HepG2 (cell line): ENCODE measurements around the gene DNALI1. TPM values are rescaled to one million over a fixed set of nuclear protein-coding genes. Genes with fewer than 3 reads are reported as not detected.

Source experiments
- ATAC-seq: fragments of 200-7000 bp; cut with Tn5 transposase; 3 replicates; pipeline ENCODE4 v1.9.1; 2020; ENCODE audit warnings: mild to moderate bottlenecking, moderate library complexity
- BruUV-seq: library from RNA; stranded (reverse); fragments of 400-500 nt; replicated peaks from 2 replicates; lab custom pipeline; 2021; lab: Mats Ljungman, UMichigan
- CTCF ChIA-PET: fragments of 300-600 bp; formaldehyde crosslinking; extraction: SDS; loops from one replicate; lab custom pipeline; 2021; ENCODE audit warnings: low total read pairs, inconsistent platforms, low intra/inter-chr PET ratio; lab: Yijun Ruan, JAX
- POLR2A ChIA-PET: fragments of 350-600 bp; sonication (Branson Sonifier 250); formaldehyde crosslinking; loops from one replicate; lab custom pipeline; 2020; ENCODE audit warnings: antibody characterized with exemption, inconsistent platforms; lab: Yijun Ruan, JAX
- DNase-seq: peaks from one replicate; pipeline ENCODE4 v3.0.0-alpha.2; 2015; ENCODE audit warnings: low spot score
- FAIRE-seq: peaks from 3 replicates; lab custom pipeline; 2011; peaks lifted over from hg19 to GRCh38; lab: Jason Lieb, UNC
- H2AFZ ChIP-seq: one replicate; pipeline ENCODE4 v1.6.1; 2011; ENCODE audit warnings: low read length, inconsistent platforms
- H3K27ac ChIP-seq: fragments of 300-600 bp; 3 replicates; pipeline ENCODE4 v1.8.0; 2011; ENCODE audit warnings: mixed run types, mild to moderate bottlenecking, mixed read lengths, low read length, inconsistent platforms; ENCODE audit not compliant: insufficient read depth; ENCODE audit errors: extremely low read length
- H3K27me3 ChIP-seq, 2 experiments: fragments of 200-600 bp in 1 of 2; 2 replicates in 1 of 2; 3 replicates in 1 of 2; pipeline versions ENCODE4 v1.6.0 to v1.8.0; 2011; ENCODE audit warnings: low read length in 2 of 2, mild to moderate bottlenecking in 2 of 2, moderate library complexity in 2 of 2, inconsistent platforms in 1 of 2; ENCODE audit not compliant: insufficient read depth in 2 of 2, control insufficient read depth in 1 of 2
- H3K36me3 ChIP-seq, 2 experiments: fragments of 200-600 bp in 1 of 2; replicated peaks in 1 of 2; 2 replicates in 1 of 2; 3 replicates in 1 of 2; pipeline versions ENCODE4 v1.5.1 to v1.8.0; 2011; ENCODE audit warnings: low read length in 2 of 2, inconsistent platforms in 1 of 2; ENCODE audit not compliant: insufficient read depth in 2 of 2, control insufficient read depth in 1 of 2
- H3K4me1 ChIP-seq: 2 replicates; pipeline ENCODE4 v1.5.1; 2012; ENCODE audit warnings: low read length, inconsistent platforms; ENCODE audit not compliant: insufficient read depth
- H3K4me2 ChIP-seq: 2 replicates; pipeline ENCODE4 v1.6.0; 2011; ENCODE audit warnings: low read depth, low read length, inconsistent platforms
- H3K4me3 ChIP-seq, 3 experiments: fragments of 200-600 bp in 1 of 3; sonication (generic), shearing (Covaris generic) in 1 of 3; replicated peaks in 1 of 3; 2 replicates each; pipeline ENCODE4 v1.5.1; 2011 to 2016; ENCODE audit warnings: low read length in 3 of 3, inconsistent platforms in 2 of 3, low read depth in 2 of 3, mild to moderate bottlenecking in 2 of 3, control low read depth in 1 of 3, mixed read lengths in 1 of 3; ENCODE audit not compliant: insufficient read depth in 1 of 3
- H3K79me2 ChIP-seq: one replicate; pipeline ENCODE4 v1.6.1; 2011; ENCODE audit warnings: low read length, inconsistent platforms; ENCODE audit not compliant: insufficient read depth
- H3K9ac ChIP-seq: 2 replicates; pipeline ENCODE4 v1.6.0; 2011; ENCODE audit warnings: mild to moderate bottlenecking, low read depth, low read length, inconsistent platforms; ENCODE audit not compliant: insufficient read depth
- H3K9me3 ChIP-seq: 2 replicates; pipeline ENCODE4 v1.5.1; 2012; ENCODE audit warnings: mild to moderate bottlenecking, low read length
- H4K20me1 ChIP-seq: 2 replicates; pipeline ENCODE4 v1.6.0; 2011; ENCODE audit warnings: inconsistent platforms, mild to moderate bottlenecking, low read length, moderate library complexity; ENCODE audit not compliant: insufficient read depth
- GATAD2A ChIP-seq: IDR thresholded peaks from 2 replicates; pipeline ENCODE4 v1.6.1; 2016
- ZNF572 ChIP-seq: sonication (generic); formaldehyde crosslinking; IDR thresholded peaks from 2 replicates; pipeline ENCODE4 v1.5.1; 2020; ENCODE audit warnings: mild to moderate bottlenecking, missing genetic modification reagents
- WGBS: methylation state at CpG from one replicate; pipeline ENCODE4 v1.1.6; 2017; ENCODE audit warnings: low lambda C conversion rate; 5-methylcytosine and 5-hydroxymethylcytosine counted together
- in situ Hi-C: cut with HindIII; loops from 2 replicates; pipeline ENCODE4 v1.10.0; 2017; ENCODE audit warnings: low pct_unique_long_range_greater_than_20kb; ENCODE audit not compliant: extremely low pct_ligation_motif_present
- intact Hi-C: fragments of 100-400 bp; cut with micrococcal nuclease; formaldehyde crosslinking; loops from one replicate; pipeline ENCODE4 v1.10.0; 2022; ENCODE audit not compliant: unreplicated experiment
- polyA plus RNA-seq, 8 experiments: library from polyadenylated mRNA; depleted of rRNA in 3 of 8; stranded (reverse) in 7 of 8; unstranded in 1 of 8; fragments of >200 nt; fragmentation: Illumina TruSeq in 4 of 8; extraction: Trizol in 4 of 8; gene quantifications; 2 replicates each; pipeline versions ENCODE4 v1.2.1 to v1.2.3, GENCODE V29; 2011 to 2016; ENCODE audit warnings: low read depth in 4 of 8, missing spikeins in 1 of 8, mixed read lengths in 1 of 8; ENCODE audit not compliant: insufficient read depth in 1 of 8
- total RNA-seq, 5 experiments: library from RNA; depleted of rRNA; stranded (reverse); fragments of >200 nt; fragmentation: Illumina TruSeq; extraction: Trizol; gene quantifications; 2 replicates each; pipeline ENCODE4 v1.2.3, GENCODE V29; 2016; ENCODE audit warnings: low read depth in 1 of 5
- TF ChIP-seq, protein P1 (sequence below): sonication (generic); formaldehyde crosslinking; IDR thresholded peaks from 2 replicates; pipeline ENCODE4 v1.8.0; 2022; ENCODE audit warnings: mild to moderate bottlenecking, missing genetic modification reagents, moderate library complexity
- TF ChIP-seq, protein P2 (sequence below): sonication (generic); formaldehyde crosslinking; IDR thresholded peaks from 2 replicates; pipeline ENCODE4 v1.8.0; 2022; ENCODE audit warnings: mild to moderate bottlenecking, missing genetic modification reagents

Gene DNALI1
- total and polyA plus RNA-seq, 2 of the 13 experiments (the other 11 are each of a cell fraction or from before 2014, with no cell fraction given) = 0.42 to 0.70 TPM

DNA sequence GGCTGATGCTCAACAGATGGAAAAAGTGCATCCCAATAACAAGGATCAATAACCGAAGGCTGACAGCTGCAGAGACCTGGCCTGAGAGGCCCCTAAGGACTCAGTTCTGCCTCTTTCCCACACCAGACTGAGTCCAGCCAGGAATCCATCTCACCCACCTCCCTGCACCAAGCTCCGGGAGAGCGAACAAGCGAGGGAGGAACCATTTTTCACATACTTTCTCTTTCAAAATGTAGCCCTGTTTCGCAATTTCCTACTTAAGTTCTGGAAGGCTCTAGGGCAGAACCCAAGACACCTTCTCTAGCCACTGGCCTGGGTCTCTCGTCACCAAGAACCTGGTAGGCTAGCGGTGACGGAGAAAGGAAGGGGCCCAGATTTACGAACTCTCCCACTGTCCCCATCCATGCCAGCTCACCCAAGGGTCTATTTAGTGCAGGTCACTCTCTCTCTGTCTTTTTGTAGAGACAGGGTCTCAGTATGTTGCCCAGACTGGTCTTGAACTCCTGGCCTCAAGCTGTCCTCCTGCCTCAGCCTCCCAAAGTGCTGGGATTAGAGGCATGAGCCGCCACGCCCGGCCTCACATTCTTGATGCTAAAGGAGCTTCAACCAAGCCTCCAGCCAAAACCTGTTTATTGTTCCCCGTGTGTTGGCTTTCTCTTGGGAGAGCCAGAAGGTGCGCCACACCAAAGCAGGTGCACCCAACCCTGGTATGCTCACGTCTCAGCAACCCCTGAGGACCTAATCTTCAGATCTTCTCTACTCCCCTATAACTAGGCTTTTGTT, 49.9 kb downstream of the DNALI1 start:
- no peak overlapping the region for H3K4me2 ChIP-seq
- POLR2A ChIA-PET = no interaction called here
- H3K27me3 ChIP-seq = peaks cover 7 to 69% of the 10 kb centered on the region in 2 experiments; a peak in 4 of 5 replicates

DNA sequence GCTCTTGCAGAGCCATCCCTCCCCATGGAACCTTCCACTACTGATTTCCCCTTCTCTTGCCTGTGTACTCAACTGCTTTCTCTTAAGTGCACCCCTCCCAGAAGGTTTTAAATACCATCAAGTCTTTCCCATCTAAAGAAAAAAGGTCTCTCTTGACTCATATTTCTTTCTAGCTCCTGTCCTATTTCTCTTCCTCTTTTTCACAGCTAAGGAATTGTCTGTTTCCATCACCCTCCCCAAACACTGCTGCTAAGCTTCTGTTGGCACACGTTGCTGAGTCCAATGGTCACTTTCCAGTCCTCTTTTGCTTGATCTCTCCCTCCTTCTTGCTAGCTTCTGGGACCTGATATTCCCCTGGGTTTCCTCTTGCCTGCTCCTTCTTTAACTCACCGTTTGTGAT, 52.3 kb downstream of the DNALI1 start:
- in situ Hi-C loops = loop anchor here (5.0 kb wide), 1 partner anchor 68 kb away; no protein-coding TSS in a partner anchor
- Histone ChIP-seq H3K9ac (no peak overlapping the region), H3K36me3 (no peaks in the 10 kb centered on the region)
- no peak for TF ChIP-seq ZNF572 (CRISPR knock-in tag)
- TF ChIP-seq, protein P1, sequence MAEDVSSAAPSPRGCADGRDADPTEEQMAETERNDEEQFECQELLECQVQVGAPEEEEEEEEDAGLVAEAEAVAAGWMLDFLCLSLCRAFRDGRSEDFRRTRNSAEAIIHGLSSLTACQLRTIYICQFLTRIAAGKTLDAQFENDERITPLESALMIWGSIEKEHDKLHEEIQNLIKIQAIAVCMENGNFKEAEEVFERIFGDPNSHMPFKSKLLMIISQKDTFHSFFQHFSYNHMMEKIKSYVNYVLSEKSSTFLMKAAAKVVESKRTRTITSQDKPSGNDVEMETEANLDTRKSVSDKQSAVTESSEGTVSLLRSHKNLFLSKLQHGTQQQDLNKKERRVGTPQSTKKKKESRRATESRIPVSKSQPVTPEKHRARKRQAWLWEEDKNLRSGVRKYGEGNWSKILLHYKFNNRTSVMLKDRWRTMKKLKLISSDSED (CRISPR knock-in tag) = no peak
- TF ChIP-seq, protein P2, sequence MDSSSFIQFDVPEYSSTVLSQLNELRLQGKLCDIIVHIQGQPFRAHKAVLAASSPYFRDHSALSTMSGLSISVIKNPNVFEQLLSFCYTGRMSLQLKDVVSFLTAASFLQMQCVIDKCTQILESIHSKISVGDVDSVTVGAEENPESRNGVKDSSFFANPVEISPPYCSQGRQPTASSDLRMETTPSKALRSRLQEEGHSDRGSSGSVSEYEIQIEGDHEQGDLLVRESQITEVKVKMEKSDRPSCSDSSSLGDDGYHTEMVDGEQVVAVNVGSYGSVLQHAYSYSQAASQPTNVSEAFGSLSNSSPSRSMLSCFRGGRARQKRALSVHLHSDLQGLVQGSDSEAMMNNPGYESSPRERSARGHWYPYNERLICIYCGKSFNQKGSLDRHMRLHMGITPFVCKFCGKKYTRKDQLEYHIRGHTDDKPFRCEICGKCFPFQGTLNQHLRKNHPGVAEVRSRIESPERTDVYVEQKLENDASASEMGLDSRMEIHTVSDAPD (CRISPR knock-in tag) = no peak
- TF ChIP-seq, all 625 proteins: peak for 0
- POLR2A ChIA-PET = no interaction called here
- Histone ChIP-seq H3K4me3 (no peak overlapping the region), H3K9me3 (no peaks in the 10 kb centered on the region), H4K20me1 (no peaks in the 10 kb centered on the region), H3K4me1 (peaks cover 7% of the 10 kb centered on the region; the same call in 1 of the 2 replicates), H3K27ac (no peak overlapping the region), H2AFZ (no peak overlapping the region), H3K4me2 (no peak overlapping the region), H3K27me3 (peaks cover 15 to 77% of the 10 kb centered on the region in 2 experiments; a peak in 4 of 5 replicates), H3K79me2 (no peaks in the 10 kb centered on the region)
- DNase-seq (no peak), ATAC-seq (no peak), FAIRE-seq (no peak)
- 3% methylated on average over 2 of the region's 2 CpGs for WGBS
- intact Hi-C loops = no loop called here
- no TSS peak for BruUV-seq
- CTCF ChIA-PET = no interaction called here

More for the DNA sequence above, 49.9 kb downstream of the DNALI1 start:
- no TSS peak for BruUV-seq
- 28% methylated on average over 11 of the region's 15 CpGs for WGBS
- intact Hi-C loops (no loop called here), in situ Hi-C loops (loop anchor here (5.0 kb wide), 1 partner anchor 71 kb away; no protein-coding TSS in a partner anchor)
- no peak overlapping the region for H2AFZ ChIP-seq
- TF ChIP-seq GATAD2A (CRISPR knock-in tag) = no peak
- H3K27ac ChIP-seq = no peak overlapping the region
- FAIRE-seq (no peak), DNase-seq (no peak), ATAC-seq (no peak)
- no peaks in the 10 kb centered on the region for H3K36me3 ChIP-seq
- H3K9me3 ChIP-seq = no peaks in the 10 kb centered on the region
- H3K4me1 ChIP-seq = peaks cover 7% of the 10 kb centered on the region; the same call in 1 of the 2 replicates
- no peak overlapping the region for H3K9ac ChIP-seq
- H3K4me3 ChIP-seq = no peak overlapping the region
- no peaks in the 10 kb centered on the region for H3K79me2 ChIP-seq
- CTCF ChIA-PET = interaction anchor here (4.2 kb wide), 1 partner anchor 75 kb away, joined by 56 read pairs; no protein-coding TSS in a partner anchor
- no peaks in the 10 kb centered on the region for H4K20me1 ChIP-seq
